Measurements from ENCODE around the gene MKRN2. TPM values are rescaled to one million over a fixed set of nuclear protein-coding genes. Genes with fewer than 3 reads are reported as not detected.

The MKRN2 gene, protein sequence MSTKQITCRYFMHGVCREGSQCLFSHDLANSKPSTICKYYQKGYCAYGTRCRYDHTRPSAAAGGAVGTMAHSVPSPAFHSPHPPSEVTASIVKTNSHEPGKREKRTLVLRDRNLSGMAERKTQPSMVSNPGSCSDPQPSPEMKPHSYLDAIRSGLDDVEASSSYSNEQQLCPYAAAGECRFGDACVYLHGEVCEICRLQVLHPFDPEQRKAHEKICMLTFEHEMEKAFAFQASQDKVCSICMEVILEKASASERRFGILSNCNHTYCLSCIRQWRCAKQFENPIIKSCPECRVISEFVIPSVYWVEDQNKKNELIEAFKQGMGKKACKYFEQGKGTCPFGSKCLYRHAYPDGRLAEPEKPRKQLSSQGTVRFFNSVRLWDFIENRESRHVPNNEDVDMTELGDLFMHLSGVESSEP
- total RNA-seq (2022; extraction: Qiagen RNA extraction), result 24.3 to 27.7 TPM (median 26.7 TPM) in 5 replicates

DNA sequence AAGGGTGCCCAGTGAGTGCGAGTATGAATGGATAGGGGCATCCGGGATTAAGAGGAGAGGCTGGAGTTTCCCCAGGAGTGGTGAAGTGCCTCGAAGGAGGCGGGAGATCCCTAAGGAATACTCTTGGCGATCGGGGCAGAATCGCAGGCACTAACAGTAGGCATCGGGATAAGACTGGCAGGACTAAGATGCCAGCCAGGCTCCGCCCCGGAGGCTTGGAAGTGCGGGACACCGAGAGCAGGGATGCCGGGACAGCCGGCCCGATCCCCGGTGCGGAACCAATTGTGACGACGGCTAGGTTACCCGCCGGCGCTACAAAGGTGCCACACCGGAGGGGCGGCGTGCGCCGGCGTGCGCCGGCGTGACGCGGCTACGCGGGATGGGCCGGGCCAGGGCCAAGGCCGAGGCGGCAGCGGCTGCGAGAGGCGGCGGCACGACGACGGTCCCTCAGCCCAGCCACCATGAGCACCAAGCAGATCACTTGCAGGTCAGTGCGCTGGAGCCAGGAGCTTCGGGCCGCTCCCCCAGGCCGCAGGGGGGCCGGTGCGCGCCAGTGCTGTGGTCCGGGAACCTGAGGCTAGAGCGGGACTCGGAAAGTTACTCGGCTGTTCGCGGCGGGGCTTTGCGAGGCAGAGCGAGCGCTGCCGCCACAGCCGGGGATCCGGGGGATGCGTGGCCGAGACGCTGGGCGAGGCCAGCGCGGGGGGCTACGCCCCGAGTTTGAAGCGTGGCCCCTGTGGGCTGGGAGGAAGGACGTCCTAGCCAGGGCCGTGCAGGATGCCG is at the start of gene MKRN2:
TSS of gene MKRN2 (plus strand) at position 398 of the 783 bp plus-strand sequence. CDS start at position 462, 64 bp downstream.

DNA sequence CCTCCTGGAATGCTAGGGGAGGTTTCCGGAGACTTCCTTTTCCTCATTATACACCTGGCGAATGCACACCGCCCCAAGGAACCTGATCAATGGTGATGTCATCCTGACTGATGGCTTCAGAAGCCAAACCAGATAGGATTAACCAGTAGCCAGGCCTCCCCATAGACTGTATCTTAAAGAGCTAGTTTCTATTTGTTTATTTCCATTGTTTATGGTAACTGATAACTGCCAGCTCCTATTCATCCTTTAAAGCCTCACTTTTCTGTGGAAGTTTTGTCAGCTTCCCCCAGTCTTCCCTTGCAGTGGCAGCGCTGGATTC is 11.5 kb upstream of the MKRN2 start, which contains the start of gene MKRN2OS:
TSS of gene MKRN2OS (minus strand) at position 27 of the 319 bp plus-strand sequence. CDS start 35 bp downstream, outside the sequence.

Other genes starting within 250 kb of the MKRN2 start
- 17.1 to 21.2 TPM (median 19.8 TPM) in 5 replicates for gene TSEN2, start 72.6 kb upstream of the MKRN2 start, total RNA-seq (2022; extraction: Qiagen RNA extraction)
- gene MKRN2OS, start 11.6 kb upstream of the MKRN2 start, total RNA-seq (2022; extraction: Qiagen RNA extraction), result not detected in 5 replicates
- 56.8 to 65.8 TPM (median 62.4 TPM) in 5 replicates for gene RAF1, start 107.0 kb downstream of the MKRN2 start, total RNA-seq (2022; extraction: Qiagen RNA extraction)
- 0.18 to 0.51 TPM (median 0.30 TPM) in 4 of 5 replicates, not detected in the other for gene TMEM40, start 202.2 kb downstream of the MKRN2 start, total RNA-seq (2022; extraction: Qiagen RNA extraction)
- 0.21 to 0.47 TPM (median 0.39 TPM) in 5 replicates for gene CAND2, start 239.6 kb downstream of the MKRN2 start, total RNA-seq (2022; extraction: Qiagen RNA extraction)